SH-SY5Y (cell line): ENCODE results near the gene EXTL1.

ENCODE experiments used
- GATA2 ChIP-seq: IDR thresholded peaks from 2 replicates; pipeline ENCODE4 v1.6.1; 2011; ENCODE audit warnings: mild to moderate bottlenecking, low read depth, low read length
- GATA3 ChIP-seq: IDR thresholded peaks from 2 replicates; pipeline ENCODE4 v1.6.1; 2011; ENCODE audit warnings: low read depth, mild to moderate bottlenecking, low read length, moderate library complexity

GRCh38 chr1:26066857-26067256 lies 45.3 kb downstream of the EXTL1 start:
- TF ChIP-seq GATA2 (no peak), GATA3 (no peak)
